HCT116 (cell line): ENCODE results near the gene TSC22D1. TPM values are rescaled to one million over a fixed set of nuclear protein-coding genes. Genes with fewer than 3 reads are reported as not detected.

ENCODE experiments used
- ATAC-seq: fragments of 200-7000 bp; cut with Tn5 transposase; 2 replicates; pipeline ENCODE4 v1.9.1; 2020; ENCODE audit warnings: mild to moderate bottlenecking, moderate library complexity
- BruUV-seq: library from RNA; stranded (reverse); fragments of 400-500 nt; replicated peaks from 2 replicates; lab custom pipeline; 2021; lab: Mats Ljungman, UMichigan
- CTCF ChIA-PET: fragments of 300-600 bp; sonication (Branson Sonifier 250); formaldehyde crosslinking; loops from one replicate; lab custom pipeline; 2021; ENCODE audit warnings: antibody characterized with exemption; lab: Charles Lee
- POLR2A ChIA-PET: fragments of 300-600, 350-600 bp; sonication (Branson Sonifier 250); formaldehyde crosslinking; loops from one replicate; lab custom pipeline; 2021; ENCODE audit warnings: antibody characterized with exemption; lab: Charles Lee
- RAD21 ChIA-PET, 2 experiments: fragments of 300-600 bp; sonication (Branson Sonifier 250); formaldehyde crosslinking; loops; one replicate each; lab custom pipeline; 2023; ENCODE audit warnings: low total read pairs in 2 of 2; ENCODE audit not compliant: uncharacterized antibody in 2 of 2, unreplicated experiment in 2 of 2, low non-redundant PET in 1 of 2; lab: Charles Lee
- DNase-seq: peaks from one replicate; pipeline ENCODE4 v3.0.0-alpha.2; 2010; ENCODE audit warnings: low read depth, low spot score
- H2AFZ ChIP-seq: fragments of 200-600 bp; shearing (Covaris generic), sonication (generic); 2 replicates; pipeline ENCODE4 v1.6.1; 2017; ENCODE audit warnings: low read depth, mixed run types, mixed read lengths, antibody characterized with exemption, low read length; ENCODE audit not compliant: poor library complexity, severe bottlenecking
- H3K27ac ChIP-seq: 2 replicates; pipeline ENCODE4 v1.5.1; 2012; ENCODE audit warnings: low read depth, low read length
- H3K27me3 ChIP-seq: fragments of 200-600 bp; sonication (generic); 2 replicates; pipeline ENCODE4 v1.6.1; 2016; ENCODE audit warnings: mixed run types, low read length, mixed read lengths; ENCODE audit not compliant: insufficient read depth
- H3K36me3 ChIP-seq, 2 experiments: fragments of 200-500 bp in 1 of 2; fragments of 200-600 bp in 1 of 2; sonication (Bioruptor generic) in 1 of 2; sonication (generic) in 1 of 2; 2 replicates each; pipeline versions ENCODE4 v1.5.1 to v1.6.1; 2014 to 2016; ENCODE audit warnings: low read length in 2 of 2, inconsistent platforms in 1 of 2, mixed read lengths in 1 of 2, mixed run types in 1 of 2; ENCODE audit not compliant: insufficient read depth in 2 of 2, control insufficient read depth in 1 of 2
- H3K4me1 ChIP-seq, 2 experiments: fragments of 200-600 bp in 1 of 2; sonication (generic) in 1 of 2; 2 replicates each; pipeline versions ENCODE4 v1.5.1 to v1.6.1; 2012 to 2017; ENCODE audit warnings: low read length in 2 of 2, inconsistent platforms in 1 of 2, mild to moderate bottlenecking in 1 of 2, mixed read lengths in 1 of 2, mixed run types in 1 of 2, moderate library complexity in 1 of 2; ENCODE audit not compliant: insufficient read depth in 2 of 2, control insufficient read depth in 1 of 2
- H3K4me2 ChIP-seq: fragments of 200-600 bp; sonication (generic); 2 replicates; pipeline ENCODE4 v1.6.1; 2017; ENCODE audit warnings: mixed run types, low read length, mixed read lengths
- H3K4me3 ChIP-seq, 2 experiments: fragments of 200-600 bp in 1 of 2; sonication (generic) in 1 of 2; replicated peaks in 1 of 2; 2 replicates each; pipeline ENCODE4 v1.5.1; 2011 to 2016; ENCODE audit warnings: low read length in 2 of 2, control low read depth in 1 of 2, low read depth in 1 of 2, mild to moderate bottlenecking in 1 of 2, mixed read lengths in 1 of 2, mixed run types in 1 of 2
- H3K79me2 ChIP-seq: fragments of 200-600 bp; sonication (generic); 2 replicates; pipeline ENCODE4 v1.6.1; 2017; ENCODE audit warnings: mild to moderate bottlenecking, mixed run types, low read length, moderate library complexity, mixed read lengths; ENCODE audit not compliant: insufficient read depth
- H3K9ac ChIP-seq: fragments of 200-600 bp; sonication (generic); 2 replicates; pipeline ENCODE4 v1.6.1; 2016; ENCODE audit warnings: low read length, mixed read lengths
- H3K9me2 ChIP-seq: fragments of 200-600 bp; sonication (generic), shearing (Covaris generic); 2 replicates; pipeline ENCODE4 v1.6.1; 2017; ENCODE audit warnings: mixed run types, mild to moderate bottlenecking, moderate library complexity; ENCODE audit not compliant: insufficient read depth
- H3K9me3 ChIP-seq, 2 experiments: fragments of 200-500 bp in 1 of 2; fragments of 200-600 bp in 1 of 2; sonication (Bioruptor generic) in 1 of 2; sonication (generic) in 1 of 2; 2 replicates each; pipeline ENCODE4 v1.6.1; 2014 to 2017; ENCODE audit warnings: low read length in 2 of 2, mixed read lengths in 2 of 2, inconsistent platforms in 1 of 2, low read depth in 1 of 2, mild to moderate bottlenecking in 1 of 2, mixed run types in 1 of 2, moderate library complexity in 1 of 2; ENCODE audit not compliant: control insufficient read depth in 1 of 2, insufficient read depth in 1 of 2
- H4K20me1 ChIP-seq: fragments of 200-600 bp; sonication (generic), shearing (Covaris generic); 2 replicates; pipeline ENCODE4 v1.6.1; 2017; ENCODE audit warnings: mixed run types, mild to moderate bottlenecking, moderate library complexity; ENCODE audit not compliant: insufficient read depth
- ATF3 ChIP-seq: IDR thresholded peaks from 2 replicates; pipeline ENCODE4 v1.6.1; 2012
- CEBPB ChIP-seq: IDR thresholded peaks from 2 replicates; pipeline ENCODE4 v1.6.1; 2012; ENCODE audit warnings: low read depth
- EGR1 ChIP-seq: IDR thresholded peaks from 2 replicates; pipeline ENCODE4 v1.6.1; 2012; ENCODE audit warnings: low read depth
- ELF1 ChIP-seq: IDR thresholded peaks from 2 replicates; pipeline ENCODE4 v1.6.1; 2012; ENCODE audit warnings: low read depth, borderline replicate concordance
- EZH2 ChIP-seq: fragments of 200-600 bp; sonication (generic); IDR thresholded peaks from 2 replicates; pipeline ENCODE4 v1.6.1; 2017; ENCODE audit warnings: antibody characterized with exemption, mixed run types
- EZH2phosphoT487 ChIP-seq: fragments of 200-600 bp; IDR thresholded peaks from 2 replicates; pipeline ENCODE4 v1.6.1; 2018; ENCODE audit warnings: antibody characterized with exemption, borderline replicate concordance
- FOSL1 ChIP-seq: IDR thresholded peaks from 2 replicates; pipeline ENCODE4 v1.6.1; 2012; ENCODE audit warnings: low read depth
- JUND ChIP-seq: IDR thresholded peaks from 2 replicates; pipeline ENCODE4 v1.6.1; 2012
- POLR2A ChIP-seq: IDR thresholded peaks from 2 replicates; pipeline ENCODE4 v1.7.0; 2011; ENCODE audit warnings: borderline replicate concordance; ENCODE audit not compliant: insufficient read depth, insufficient read length; ENCODE audit errors: extremely low read depth
- POLR2AphosphoS5 ChIP-seq: IDR thresholded peaks from 2 replicates; pipeline ENCODE4 v1.6.1; 2011; ENCODE audit warnings: mild to moderate bottlenecking, low read depth, low read length, moderate library complexity
- RAD21 ChIP-seq: IDR thresholded peaks from 2 replicates; pipeline ENCODE4 v1.6.1; 2012; ENCODE audit warnings: low read depth, mild to moderate bottlenecking
- SIN3A ChIP-seq: IDR thresholded peaks from 2 replicates; pipeline ENCODE4 v1.6.1; 2012; ENCODE audit warnings: low read depth
- SP1 ChIP-seq: IDR thresholded peaks from 2 replicates; pipeline ENCODE4 v1.6.1; 2012; ENCODE audit warnings: low read depth
- SRF ChIP-seq: IDR thresholded peaks from 2 replicates; pipeline ENCODE4 v1.6.1; 2012; ENCODE audit warnings: low read depth
- ZFX ChIP-seq: fragments of 450-650 bp; IDR thresholded peaks from 2 replicates; pipeline ENCODE4 v1.6.1; 2017
- intact Hi-C: fragments of 100-400 bp; cut with micrococcal nuclease; formaldehyde crosslinking; loops from 2 replicates; pipeline ENCODE4 v1.10.0; 2022
- total RNA-seq: library from RNA; stranded (reverse); gene quantifications from one replicate; pipeline ENCODE4 v1.2.1, GENCODE V29; 2021; ENCODE audit not compliant: unreplicated experiment
- TF ChIP-seq, protein P1 (sequence below): IDR thresholded peaks from 2 replicates; pipeline ENCODE4 v1.6.1; 2011; ENCODE audit warnings: mild to moderate bottlenecking, low read length, moderate library complexity; ENCODE audit not compliant: insufficient replicate concordance; ENCODE audit errors: extremely low read depth
- TF ChIP-seq, protein P2 (sequence below), 3 experiments: fragments of 200-600 bp in 1 of 3; sonication (generic) in 1 of 3; IDR thresholded peaks in 2 of 3; conservative IDR thresholded peaks in 1 of 3; 2 replicates each; pipeline ENCODE4 v1.5.1; 2012 to 2017; ENCODE audit warnings: low read depth in 2 of 3, low read length in 2 of 3, antibody characterized with exemption in 1 of 3, borderline replicate concordance in 1 of 3, control low read depth in 1 of 3, mild to moderate bottlenecking in 1 of 3, mixed read lengths in 1 of 3, mixed run types in 1 of 3, moderate library complexity in 1 of 3; ENCODE audit not compliant: insufficient read depth in 1 of 3
- TF ChIP-seq, protein P3 (sequence below): IDR thresholded peaks from 2 replicates; pipeline ENCODE4 v1.6.1; 2012

The TSC22D1 gene
- total RNA-seq, 1 experiment from 2014 or later, result 268 TPM

DNA sequence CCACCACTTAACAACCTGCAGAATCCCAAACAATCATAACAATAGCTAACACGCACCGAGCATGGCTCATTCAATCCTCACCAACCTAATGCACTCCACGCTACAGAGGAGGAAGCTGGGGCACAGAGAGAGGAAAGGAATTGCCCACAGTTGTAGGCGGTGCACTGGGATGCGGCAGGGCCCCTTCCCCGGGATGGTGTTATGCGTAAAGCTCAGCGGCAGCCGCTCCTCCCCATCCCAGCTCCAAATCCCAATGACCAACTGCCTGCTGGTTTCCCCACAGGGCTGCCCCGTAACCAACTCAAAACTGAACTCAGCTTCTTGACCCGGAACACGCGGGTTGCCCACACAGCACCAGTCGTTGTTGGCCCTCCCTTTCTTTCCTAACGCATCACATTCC, 160.3 kb downstream of the TSC22D1 start:
- no peak overlapping the region for H3K27ac ChIP-seq
- no peaks in the 10 kb centered on the region for H3K9me3 ChIP-seq
- TF ChIP-seq ELF1, result no peak
- H3K27me3 ChIP-seq, result no peaks in the 10 kb centered on the region
- H3K4me3 ChIP-seq, result no peak overlapping the region
- ChIA-PET CTCF (no interaction called here), RAD21 (no interaction called here), POLR2A (interaction anchor here (1.1 kb wide), 1 partner anchor 109 kb away, joined by 3 read pairs; no protein-coding TSS in a partner anchor)
- no peaks in the 10 kb centered on the region for H3K79me2 ChIP-seq
- no peak overlapping the region for H3K4me2 ChIP-seq
- H2AFZ ChIP-seq, result no peak overlapping the region
- no peak overlapping the region for H3K9ac ChIP-seq
- no peaks in the 10 kb centered on the region for H3K4me1 ChIP-seq
- BruUV-seq, result no TSS peak
- no peaks in the 10 kb centered on the region for H4K20me1 ChIP-seq
- no peaks in the 10 kb centered on the region for H3K9me2 ChIP-seq
- ATAC-seq (no peak), DNase-seq (no peak)
- intact Hi-C loops, result no loop called here
- no peaks in the 10 kb centered on the region for H3K36me3 ChIP-seq

DNA sequence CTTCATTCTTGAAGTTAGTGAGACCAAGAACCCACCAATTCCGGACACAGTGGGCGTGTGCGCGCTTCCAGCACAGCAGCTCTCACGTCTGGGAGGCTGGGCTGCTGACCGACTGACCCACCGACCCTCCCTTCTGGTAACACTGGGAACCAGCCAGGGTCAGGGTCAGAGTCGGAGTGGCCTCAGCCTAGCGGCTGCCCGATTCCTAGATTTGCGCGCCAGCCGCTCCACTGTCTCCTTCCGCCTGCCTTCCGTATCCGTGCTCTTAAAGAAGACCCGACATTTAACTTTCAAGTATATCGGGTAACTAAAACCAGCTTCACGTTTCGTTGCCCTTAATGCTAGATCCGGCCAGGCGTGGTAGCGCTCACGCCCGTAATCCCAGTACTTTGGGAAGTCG, 161.4 kb downstream of the TSC22D1 start:
- no peak for TF ChIP-seq RAD21
- no peak for TF ChIP-seq FOSL1
- TF ChIP-seq, protein P1, sequence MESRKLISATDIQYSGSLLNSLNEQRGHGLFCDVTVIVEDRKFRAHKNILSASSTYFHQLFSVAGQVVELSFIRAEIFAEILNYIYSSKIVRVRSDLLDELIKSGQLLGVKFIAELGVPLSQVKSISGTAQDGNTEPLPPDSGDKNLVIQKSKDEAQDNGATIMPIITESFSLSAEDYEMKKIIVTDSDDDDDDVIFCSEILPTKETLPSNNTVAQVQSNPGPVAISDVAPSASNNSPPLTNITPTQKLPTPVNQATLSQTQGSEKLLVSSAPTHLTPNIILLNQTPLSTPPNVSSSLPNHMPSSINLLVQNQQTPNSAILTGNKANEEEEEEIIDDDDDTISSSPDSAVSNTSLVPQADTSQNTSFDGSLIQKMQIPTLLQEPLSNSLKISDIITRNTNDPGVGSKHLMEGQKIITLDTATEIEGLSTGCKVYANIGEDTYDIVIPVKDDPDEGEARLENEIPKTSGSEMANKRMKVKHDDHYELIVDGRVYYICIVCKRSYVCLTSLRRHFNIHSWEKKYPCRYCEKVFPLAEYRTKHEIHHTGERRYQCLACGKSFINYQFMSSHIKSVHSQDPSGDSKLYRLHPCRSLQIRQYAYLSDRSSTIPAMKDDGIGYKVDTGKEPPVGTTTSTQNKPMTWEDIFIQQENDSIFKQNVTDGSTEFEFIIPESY, result no peak
- TF ChIP-seq, protein P2, sequence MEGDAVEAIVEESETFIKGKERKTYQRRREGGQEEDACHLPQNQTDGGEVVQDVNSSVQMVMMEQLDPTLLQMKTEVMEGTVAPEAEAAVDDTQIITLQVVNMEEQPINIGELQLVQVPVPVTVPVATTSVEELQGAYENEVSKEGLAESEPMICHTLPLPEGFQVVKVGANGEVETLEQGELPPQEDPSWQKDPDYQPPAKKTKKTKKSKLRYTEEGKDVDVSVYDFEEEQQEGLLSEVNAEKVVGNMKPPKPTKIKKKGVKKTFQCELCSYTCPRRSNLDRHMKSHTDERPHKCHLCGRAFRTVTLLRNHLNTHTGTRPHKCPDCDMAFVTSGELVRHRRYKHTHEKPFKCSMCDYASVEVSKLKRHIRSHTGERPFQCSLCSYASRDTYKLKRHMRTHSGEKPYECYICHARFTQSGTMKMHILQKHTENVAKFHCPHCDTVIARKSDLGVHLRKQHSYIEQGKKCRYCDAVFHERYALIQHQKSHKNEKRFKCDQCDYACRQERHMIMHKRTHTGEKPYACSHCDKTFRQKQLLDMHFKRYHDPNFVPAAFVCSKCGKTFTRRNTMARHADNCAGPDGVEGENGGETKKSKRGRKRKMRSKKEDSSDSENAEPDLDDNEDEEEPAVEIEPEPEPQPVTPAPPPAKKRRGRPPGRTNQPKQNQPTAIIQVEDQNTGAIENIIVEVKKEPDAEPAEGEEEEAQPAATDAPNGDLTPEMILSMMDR (IDR thresholded peaks at IDR 0.05 in 2 of 3, conservative IDR thresholded peaks at IDR 0.05 in 1 of 3; ENCODE audit: borderline replicate concordance in 1 of 3, insufficient read depth in 1 of 3, low read depth in 2 of 3, low read length in 2 of 3), result no peak
- no peak for TF ChIP-seq SP1
- TF ChIP-seq ATF3, result no peak
- TF ChIP-seq, protein P3, sequence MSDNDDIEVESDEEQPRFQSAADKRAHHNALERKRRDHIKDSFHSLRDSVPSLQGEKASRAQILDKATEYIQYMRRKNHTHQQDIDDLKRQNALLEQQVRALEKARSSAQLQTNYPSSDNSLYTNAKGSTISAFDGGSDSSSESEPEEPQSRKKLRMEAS, result no peak
- no peak for TF ChIP-seq POLR2AphosphoS5
- no peak for TF ChIP-seq EGR1
- no peak for TF ChIP-seq ZFX
- no peak for TF ChIP-seq SRF
- TF ChIP-seq SIN3A, result no peak
- TF ChIP-seq CEBPB, result no peak
- TF ChIP-seq EZH2phosphoT487, result no peak
- TF ChIP-seq EZH2, result no peak
- no peak for TF ChIP-seq ELF1
- no peak for TF ChIP-seq JUND
- no peak for TF ChIP-seq POLR2A
- intact Hi-C loops, result no loop called here
- no peak overlapping the region for H3K4me2 ChIP-seq
- H3K4me3 ChIP-seq, result no peak overlapping the region
- ChIA-PET POLR2A (interaction anchor here (1.1 kb wide), 1 partner anchor 22 kb away, joined by 4 read pairs; no protein-coding TSS in a partner anchor), RAD21 (interaction anchor here in 1 of 2 experiments (0.7 kb wide), 1 partner anchor 326 kb away, joined by 3 read pairs; no protein-coding TSS in a partner anchor), CTCF (no interaction called here)
- H3K4me1 ChIP-seq, result no peaks in the 10 kb centered on the region
- no peaks in the 10 kb centered on the region for H3K36me3 ChIP-seq
- no TSS peak for BruUV-seq
- no peak for ATAC-seq
- H3K27ac ChIP-seq, result no peak overlapping the region
- H3K79me2 ChIP-seq, result no peaks in the 10 kb centered on the region
- H3K27me3 ChIP-seq, result no peaks in the 10 kb centered on the region
- H2AFZ ChIP-seq, result no peak overlapping the region
- no peaks in the 10 kb centered on the region for H3K9me2 ChIP-seq
- no peaks in the 10 kb centered on the region for H3K9me3 ChIP-seq
- H4K20me1 ChIP-seq, result no peaks in the 10 kb centered on the region
- DNase-seq, result no peak
- no peak overlapping the region for H3K9ac ChIP-seq
